DLD1 (cell line): ENCODE data around the gene PPEF1.
"Not testable (repeated sequence)": the region's sequence is repeated elsewhere in the genome, so short reads cannot be mapped to it uniquely, and the experiment has no call there.

ENCODE experiments used
- in situ Hi-C: cut with HindIII; loops from 2 replicates; pipeline ENCODE4 v1.10.0; 2017; ENCODE audit warnings: low sequenced_read_pairs

PPEF1 gene

DNA sequence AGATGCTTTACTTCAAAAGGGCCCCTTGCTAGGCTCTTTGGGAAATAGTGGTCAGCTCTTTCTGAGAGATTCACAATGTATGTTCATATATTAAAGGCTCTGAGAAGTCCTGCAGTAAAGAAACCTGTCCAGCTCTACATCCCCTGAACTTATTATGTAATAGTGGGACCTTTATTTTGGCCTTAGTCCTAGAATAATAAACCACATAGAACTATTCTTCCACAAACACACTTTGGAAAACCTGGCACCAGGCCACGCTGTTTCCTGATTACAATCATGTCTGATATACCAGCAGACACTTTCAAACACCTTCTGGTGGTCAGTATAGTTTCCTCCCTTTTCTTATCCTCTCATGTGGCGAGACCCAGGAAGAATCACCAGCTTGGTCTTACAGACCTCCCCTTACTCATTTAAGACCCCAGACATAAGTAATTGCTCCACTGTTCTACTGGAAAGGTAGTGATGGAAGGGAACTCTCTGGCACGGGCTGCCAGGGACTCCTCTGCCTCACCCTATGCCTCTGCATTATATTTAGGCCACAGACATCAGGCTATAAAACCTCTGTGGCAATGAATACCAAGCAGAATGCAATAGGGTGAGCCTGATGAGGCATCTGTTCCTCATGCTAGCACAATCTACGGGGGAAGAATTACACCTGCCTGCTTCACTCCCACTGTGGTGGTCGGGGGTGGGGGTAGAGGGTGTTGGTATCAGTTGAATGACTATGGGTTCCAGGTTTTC lies 5.7 kb upstream of the PPEF1 start:
- in situ Hi-C loops: no loop called here

DNA sequence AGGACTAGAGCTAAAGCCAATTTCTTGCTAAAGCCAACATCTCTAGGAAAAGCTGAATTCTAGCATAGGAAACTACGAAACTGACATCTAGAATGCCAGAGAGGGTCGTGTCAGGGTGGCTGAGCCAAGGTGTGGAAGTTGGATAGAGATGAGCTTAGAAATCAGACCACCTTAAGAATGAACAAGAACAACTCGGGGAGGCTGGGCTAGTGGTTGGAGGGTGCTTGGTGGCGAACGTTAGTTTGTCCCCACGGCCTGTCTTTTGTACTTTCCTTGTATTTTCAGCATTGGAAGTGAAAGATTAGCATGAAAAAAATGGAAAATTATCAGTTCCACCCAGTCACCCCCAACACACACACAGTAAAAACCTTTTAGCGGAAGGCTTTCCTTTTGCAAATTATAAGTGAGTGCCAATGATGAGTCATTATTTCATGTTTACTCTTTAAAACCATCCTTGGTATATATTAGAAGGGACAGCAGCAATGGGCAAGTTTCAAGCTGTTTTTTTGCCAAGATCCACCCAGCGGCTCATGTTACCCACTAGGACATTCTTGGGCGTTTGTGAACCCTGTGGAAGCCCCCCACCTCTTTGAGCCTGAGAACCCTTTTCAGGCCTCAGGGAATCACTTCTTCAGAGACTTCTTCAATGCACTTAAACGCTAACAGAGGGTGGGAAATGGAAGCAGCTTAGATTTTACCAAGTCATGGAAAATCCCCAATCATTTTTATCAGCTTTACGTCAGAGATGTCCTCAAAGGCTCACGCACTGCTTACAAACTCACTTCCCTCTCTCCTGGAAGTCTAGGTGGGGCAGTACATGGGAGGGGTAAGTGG lies 4.9 kb upstream of the PPEF1 start:
- in situ Hi-C loops: no loop called here

DNA sequence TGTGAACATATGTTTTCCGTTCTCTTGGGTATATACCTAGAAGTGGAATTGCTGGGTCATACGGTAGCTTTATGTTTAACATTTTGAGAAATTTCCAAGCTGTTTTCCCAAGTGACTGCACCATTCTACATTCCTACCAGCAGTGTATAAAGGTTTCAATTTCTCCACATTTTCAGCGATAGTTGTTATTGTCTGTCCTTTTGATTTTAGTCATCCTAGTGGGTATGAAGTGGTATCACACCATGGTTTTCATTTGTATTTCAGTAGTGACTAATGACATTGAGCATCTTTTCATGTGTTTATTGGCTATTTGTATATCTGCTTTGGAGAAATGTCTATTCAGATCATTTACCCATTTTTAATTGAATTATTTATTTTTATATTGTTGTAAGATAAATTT lies 2.4 kb downstream of the PPEF1 start:
- in situ Hi-C loops: no loop called here

DNA sequence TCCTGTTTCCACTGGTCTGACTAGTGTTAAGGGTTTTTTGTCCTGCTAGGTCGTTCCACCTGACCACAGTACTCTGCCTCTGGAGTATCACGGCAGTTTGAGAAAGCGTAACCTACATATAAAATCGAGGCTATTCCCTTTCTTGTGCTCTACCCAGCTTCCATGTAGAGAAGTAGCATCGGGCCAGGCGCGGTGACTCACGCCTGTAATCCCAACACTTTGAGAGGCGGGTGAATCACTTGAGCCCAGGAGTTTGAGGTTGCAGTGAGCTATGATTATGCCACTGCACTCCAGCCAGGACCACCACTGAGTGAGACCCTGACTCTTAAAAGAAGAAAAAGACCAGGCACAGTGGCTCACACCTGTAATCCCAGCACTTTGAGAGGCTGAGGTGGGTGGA lies 7.5 kb downstream of the PPEF1 start:
- in situ Hi-C loops: no loop called here

DNA sequence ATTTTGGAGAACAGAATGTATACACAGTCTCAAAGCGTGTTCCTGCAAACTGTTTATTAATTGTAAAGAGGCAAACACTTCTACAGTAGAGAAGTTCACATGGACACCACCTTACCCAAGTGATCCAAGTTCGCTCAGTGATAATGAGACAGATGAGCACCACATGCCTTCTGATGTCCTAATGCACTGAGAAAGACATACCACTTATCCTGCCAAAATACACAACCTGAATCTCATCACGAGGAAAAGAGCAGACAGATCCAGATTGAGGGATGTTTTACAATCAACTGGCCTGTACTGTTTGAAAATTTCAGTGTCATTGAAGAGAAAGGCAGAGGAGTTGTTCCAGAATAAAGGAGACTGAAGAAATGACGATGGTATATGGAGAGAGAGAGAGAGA lies 12.4 kb downstream of the PPEF1 start:
- in situ Hi-C loops: no loop called here

DNA sequence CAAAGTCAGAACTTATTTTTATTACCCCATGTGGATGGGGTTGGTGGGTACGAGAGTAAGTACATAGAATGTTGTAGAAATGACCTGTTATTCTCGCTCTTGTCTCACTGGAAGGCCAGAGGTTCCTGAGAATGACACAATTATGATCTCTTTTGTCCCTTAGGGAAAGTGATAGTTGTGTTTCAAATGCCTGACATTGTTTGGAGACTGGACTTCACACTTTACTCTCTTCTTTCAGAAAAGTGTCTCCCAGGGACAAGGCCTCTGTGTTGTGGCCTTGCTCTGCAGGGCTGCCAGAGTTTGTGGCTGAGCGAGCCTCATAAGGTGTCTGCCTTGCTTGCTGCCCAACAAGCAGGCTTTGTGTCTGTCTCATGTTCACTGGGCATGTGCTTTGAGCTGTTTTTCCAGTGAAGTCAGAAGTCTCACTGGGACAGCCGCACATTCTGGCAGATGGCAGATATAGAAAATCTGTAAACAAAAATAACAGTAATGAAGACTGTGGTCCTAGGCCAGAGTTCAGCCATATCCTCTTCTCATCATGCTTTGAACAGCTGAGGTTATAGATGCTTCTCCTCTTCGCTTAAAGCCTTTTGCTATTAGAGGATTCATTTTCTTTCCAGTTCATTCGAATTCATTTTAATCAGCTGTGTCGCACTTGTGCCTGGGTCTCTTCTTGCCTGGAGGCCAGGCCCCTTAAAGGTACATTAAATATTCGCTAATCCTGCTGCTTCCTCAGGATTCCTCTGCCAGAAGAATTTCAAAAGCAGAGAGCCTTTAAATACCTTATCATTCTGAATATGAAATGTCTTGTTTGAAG lies 14.4 kb downstream of the PPEF1 start:
- in situ Hi-C loops: no loop called here

DNA sequence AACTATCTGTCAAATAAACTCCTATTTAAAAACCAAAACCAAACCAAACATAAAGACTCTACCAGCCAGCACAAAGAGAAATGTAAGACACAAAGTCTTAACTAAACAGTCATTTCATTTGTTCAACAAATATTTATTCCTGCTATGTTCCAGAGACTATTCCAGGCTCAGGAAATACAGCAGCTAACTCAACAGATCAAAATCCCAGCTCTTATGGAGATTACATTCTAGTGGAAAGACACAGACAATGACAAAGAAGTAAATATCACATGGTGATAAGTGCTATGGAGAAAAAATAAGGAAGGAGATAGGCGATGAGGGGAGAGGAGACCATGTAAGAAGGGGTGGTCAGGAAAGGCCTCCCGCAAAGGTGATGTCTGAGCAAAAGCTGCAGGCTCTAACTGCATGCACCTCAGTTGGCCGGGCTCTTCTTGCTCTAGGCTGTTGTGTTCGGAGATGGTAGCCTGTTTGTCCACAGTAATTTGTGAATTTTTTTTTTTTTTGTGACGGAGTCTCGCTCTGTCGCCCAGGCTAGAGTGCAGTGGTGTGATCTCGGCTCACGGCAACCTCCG lies 15.1 kb downstream of the PPEF1 start:
- in situ Hi-C loops: no loop called here

DNA sequence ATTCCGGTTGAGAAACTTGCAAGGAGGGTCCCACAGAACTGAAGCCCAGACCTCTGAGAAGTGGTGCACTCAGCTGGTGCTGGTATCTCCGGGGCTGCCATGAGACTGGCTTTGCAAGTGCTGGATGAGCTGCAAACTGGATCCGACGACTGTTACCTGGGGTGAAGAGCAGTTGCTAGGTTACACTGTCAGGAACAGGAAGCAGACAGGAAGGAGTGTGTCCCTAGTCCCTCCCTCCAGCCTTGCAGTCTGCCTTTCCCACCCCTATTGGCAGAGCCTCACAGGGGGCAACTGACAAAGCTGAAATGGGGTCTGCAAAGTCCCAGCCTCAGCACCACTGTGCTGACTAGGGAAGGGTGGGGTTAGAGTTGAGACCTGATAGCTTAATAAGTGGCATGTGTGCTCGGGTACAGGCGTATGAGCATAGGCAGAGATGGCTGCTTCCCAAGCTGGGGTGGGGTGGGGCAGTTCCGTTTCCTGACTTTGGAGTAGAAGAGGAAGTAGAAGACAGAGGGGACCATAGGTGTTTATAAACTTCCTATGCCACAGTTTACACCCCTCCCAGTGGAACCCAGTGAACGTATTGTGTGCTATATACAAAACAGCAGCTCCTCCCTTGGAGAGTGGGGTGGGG lies 18.0 kb downstream of the PPEF1 start:
- in situ Hi-C loops: no loop called here

DNA sequence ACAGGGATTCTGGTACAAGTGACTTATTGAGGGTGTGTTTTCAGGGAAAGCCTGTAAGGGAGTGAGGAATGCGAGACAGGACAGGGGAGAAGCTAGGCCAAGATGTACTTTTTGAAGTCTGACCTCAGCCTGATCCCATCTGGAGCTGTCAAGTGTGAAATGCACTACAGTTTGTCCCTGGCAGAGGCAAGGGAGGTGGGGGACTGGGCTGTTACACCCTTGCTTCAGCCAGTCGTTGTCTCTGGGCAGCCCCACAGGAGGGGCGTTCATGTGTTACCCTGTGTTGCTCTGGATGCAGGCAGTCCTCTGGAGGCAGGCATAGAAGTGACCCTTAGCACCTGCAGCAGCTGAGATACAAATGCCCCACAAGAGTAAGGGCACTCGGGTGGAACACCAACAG lies 25.8 kb downstream of the PPEF1 start:
- in situ Hi-C loops: no loop called here

DNA sequence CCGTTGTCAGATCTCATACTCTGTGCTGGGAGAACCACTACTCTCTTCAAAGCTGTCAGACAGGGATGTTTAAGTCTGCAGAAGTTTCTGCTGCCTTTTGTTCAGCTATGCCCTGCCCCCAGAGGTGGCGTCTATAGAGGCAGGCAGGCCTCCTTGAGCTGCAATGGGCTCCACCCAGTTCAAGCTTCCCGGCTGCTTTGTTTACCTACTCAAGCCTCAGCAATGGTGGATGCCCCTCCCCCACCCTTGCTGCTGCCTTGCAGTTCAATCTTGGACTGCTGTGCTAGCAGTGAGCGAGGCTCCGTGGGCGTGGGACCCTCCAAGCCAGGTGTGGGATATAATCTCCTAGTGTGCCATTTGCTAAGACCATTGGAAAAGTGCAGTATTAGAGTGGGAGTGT lies 32.2 kb downstream of the PPEF1 start:
- in situ Hi-C loops: not testable (repeated sequence)

DNA sequence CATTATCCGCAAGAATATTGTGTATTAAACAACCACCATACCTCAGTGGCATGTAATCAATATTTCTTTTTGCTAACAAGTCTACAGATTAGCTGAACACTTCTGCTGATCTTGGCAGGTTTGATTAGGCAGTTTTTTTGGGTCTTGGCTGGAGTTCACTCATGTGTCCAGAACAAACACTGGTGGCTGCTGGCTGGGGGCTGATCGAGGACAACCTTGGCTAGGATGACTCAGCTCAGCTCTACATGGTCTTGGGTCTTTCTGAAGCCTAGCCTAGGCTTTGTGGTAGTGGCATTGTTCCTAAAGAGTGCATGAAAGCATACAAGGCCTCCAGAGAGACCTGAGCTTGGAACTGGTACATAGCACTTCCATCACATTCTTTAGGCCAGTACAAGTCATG lies 41.1 kb downstream of the PPEF1 start:
- in situ Hi-C loops: no loop called here

DNA sequence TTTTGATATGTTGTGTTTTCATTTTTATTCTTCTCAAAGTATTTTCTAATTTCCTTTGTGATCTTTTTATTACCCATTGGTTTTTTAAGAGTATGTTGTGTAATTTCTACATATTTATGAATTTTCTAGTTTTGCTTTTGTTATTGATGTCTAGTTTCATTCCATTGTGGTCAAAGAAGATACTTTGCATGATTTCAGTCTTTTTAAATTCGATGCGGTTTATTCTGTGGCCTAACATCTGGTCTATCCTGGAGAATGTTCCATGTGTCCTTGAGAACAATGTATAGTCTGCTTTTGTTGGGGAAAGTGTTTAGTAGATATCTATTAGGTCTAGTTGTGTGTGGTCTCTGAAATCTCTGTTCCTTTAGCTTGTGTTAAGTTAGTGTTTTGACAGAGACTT lies 46.2 kb downstream of the PPEF1 start:
- in situ Hi-C loops: no loop called here

DNA sequence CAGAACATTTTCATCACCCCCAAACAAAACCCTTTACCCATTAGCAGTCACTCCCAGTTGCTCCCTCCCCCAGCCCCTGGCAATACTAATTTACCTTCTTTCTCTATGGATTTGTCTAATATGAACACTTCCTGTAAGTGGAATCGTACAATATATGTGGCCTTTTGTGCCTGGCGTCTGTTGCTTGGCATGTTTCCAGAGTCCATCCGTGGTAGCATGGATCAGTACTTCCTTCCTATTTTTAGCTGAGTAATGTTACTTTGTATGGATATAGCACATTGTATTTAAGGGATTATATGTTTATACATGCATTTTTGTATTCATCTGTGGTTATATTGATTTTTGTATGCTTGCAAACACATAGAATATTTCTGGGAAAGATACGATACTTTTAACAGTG lies 48.2 kb downstream of the PPEF1 start:
- in situ Hi-C loops: no loop called here

DNA sequence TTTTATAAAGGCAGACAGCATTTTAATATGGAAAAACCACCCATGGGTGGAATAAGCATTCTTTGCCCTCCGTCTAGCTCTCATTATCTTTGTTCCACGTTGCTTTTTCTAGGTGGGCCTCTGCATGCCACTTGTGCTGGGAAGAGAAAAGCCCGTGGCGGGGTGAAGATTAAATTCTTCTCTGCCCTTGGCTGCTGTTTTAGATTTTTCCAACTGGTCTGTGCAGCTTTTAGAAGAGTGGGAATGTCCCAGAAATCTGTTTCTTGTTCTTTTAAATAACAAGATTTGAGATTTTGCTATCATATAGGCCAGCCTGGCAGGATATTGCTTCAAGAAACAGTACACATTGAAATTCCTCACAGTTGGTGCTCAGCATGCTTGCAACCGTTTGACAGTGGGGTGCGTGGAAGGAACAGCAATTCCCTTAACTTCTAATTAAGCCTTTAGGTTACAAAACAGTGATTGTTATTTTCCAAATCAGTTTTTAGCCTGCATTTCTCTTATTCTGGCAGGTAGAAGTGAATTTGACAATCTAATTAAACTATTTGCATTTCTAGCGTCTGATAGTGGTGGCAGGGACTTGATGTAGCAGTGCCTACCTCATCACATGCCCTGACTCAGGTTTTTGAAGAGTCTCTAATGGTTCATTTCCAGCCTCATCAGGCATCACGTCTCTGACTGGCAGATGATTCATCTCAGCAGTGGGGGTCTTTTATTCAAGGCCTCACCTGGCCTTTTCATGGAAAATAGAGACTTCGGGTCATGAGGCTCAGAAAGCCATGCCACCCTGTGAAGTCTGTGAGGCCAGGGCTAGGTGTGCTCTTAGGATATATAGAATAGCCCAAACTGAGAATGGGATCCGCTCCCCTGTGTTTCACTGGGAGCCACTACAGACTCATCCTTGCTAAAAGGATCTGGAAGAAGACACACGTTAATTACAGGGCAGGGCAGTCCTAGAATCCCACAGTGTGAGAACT lies 50.8 kb downstream of the PPEF1 start:
- in situ Hi-C loops: no loop called here

DNA sequence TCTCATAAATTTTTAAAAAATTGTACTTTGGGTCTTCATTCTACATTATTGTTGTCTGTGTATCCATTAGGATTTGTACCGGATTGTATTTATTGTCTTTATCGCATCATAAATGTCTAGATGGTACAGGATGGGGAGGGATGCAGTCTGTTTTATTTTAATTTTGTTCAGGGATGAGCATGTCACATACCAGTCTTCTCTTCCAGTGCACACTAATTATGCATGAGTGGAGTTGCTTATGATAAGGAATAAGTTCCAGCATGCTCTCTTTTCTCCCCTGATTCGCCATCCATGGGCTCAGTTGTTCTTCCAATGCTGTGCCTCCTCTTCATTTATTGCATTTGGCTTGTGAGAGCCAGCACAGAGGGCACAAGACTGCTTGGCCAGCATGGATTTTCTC lies 54.3 kb downstream of the PPEF1 start:
- in situ Hi-C loops: no loop called here

DNA sequence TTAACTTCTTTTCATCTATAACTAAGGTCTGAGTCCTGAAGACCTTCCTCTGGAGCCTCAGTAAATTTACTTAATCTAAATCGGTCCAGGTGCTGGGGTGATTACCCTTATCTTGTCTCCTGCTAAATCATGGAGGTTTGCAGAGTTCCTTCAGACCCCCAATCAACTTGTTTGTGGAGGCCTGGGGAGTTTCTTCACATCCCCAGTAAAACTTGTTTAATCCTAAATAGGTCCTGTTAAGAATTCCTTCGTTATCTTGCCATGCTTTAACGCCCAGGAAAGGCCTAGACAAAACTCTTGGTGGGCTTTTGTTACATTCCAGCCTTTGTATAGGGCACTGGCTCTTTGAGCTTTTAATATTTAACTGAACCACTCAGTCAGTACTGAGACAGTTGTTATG lies 55.7 kb downstream of the PPEF1 start:
- in situ Hi-C loops: not testable (repeated sequence)

DNA sequence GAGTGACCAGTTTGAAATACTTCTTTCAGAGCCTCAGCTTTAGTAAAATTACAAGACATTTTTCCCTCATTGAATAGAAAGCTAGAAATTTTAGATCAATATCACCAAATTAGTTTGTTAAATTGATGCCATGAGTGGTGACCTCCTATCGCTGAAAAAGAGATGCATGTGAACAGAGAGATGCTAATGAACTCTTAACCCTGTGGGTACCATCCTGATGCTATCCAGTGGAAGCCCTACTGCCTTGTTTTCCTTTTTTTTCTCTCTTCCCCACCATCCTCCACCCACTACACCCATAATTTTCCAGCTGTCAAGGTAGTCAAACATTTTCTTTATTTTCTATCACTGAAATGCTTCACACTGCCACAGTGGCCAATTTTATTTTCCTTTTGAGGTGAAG lies 61.9 kb downstream of the PPEF1 start:
- in situ Hi-C loops: no loop called here

DNA sequence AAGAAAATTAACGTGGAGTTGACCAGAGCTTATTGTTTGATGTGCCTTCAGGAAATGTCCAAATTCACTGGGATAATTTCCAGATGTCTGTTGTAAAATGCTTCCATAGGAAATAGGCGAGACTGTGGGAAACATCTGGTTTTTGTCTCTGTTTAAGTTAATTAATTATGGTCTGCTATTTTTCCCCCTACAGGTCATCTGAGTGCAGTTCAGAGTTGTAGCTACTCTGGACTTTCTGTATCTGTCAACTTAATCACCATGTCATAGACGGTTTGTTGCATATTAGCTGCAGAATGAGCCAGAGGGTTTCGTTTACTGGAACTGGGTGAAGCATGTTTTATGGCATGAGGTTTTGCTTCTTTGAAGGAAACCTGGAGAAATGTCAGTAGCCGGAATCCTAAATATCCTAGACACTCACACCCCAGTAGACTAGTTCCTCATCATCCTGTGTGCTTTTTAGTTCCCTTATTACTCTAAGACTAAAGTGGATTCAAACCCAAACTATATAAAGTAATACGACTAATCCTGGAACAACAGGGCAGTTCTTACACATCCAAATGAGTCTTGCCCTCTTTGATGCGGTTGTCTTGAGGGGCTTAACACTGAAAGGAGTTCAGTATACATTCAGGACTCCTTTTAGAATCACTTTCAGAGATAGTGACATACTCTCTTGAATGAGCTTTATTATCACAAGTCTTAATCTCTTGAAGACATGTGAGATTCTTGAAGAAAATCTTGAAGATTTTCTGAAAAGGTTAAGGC lies 62.5 kb downstream of the PPEF1 start:
- in situ Hi-C loops: no loop called here

DNA sequence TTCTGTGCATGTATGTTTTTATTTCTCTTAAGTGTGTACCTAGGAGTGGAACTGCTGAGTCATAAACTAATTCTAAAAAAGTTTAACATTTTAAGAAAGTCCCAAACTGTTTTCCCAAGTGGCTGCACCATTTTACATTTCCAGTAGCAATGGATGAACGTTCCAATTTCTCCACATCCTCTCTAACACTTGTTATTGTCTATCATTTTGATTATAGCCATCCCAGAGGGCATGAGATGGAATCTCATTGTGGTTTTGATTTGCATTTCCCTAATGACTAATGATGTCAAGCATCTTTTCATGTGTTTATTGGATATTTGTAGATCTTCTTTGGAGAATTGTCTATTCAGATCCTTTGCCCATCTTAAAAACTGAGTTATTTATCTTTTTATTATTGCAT lies 82.5 kb downstream of the PPEF1 start:
- in situ Hi-C loops: no loop called here
